Fibroblast of skin of left biceps (primary cell): Measurements from ENCODE around the gene PSME2.
A peak's percentile ranks its signal among the peaks of the same experiment; 100 is the strongest.

ENCODE experiments used
- DNase-seq, 2 experiments: peaks; one replicate each; pipeline ENCODE4 v3.0.0-alpha.2; 2013; ENCODE audit warnings: low read depth in 2 of 2

PSME2 gene

GRCh38 chr14:24151404-24152080, 5.1 kb upstream of the PSME2 start:
- no peak for DNase-seq

GRCh38 chr14:24150993-24151392, 4.6 kb upstream of the PSME2 start:
- no peak for DNase-seq

GRCh38 chr14:24150567-24150966, 4.2 kb upstream of the PSME2 start:
- DNase-seq, result no peak

- DNase-seq, result no peak
These were observed 3.7 kb upstream of the PSME2 start for GRCh38 chr14:24150061-24150460.

GRCh38 chr14:24149302-24149969, 3.0 kb upstream of the PSME2 start:
- DNase-seq, result no peak

GRCh38 chr14:24147761-24148428, 1.5 kb upstream of the PSME2 start:
- no peak for DNase-seq

- peak; percentile 91 to 93 for DNase-seq
These were observed 759 bp upstream of the PSME2 start, which contains the start of gene RNF31 for GRCh38 chr14:24146978-24147760. RNF31 (plus strand) TSS chr14:24147498; CDS start chr14:24147699, 201 bp downstream.

GRCh38 chr14:24145690-24146452, 539 bp downstream of the PSME2 start:
- DNase-seq, result no peak

GRCh38 chr14:24145219-24145618, 1.2 kb downstream of the PSME2 start:
- DNase-seq, result no peak

- no peak for DNase-seq
These were observed 2.0 kb downstream of the PSME2 start for GRCh38 chr14:24144451-24144850.

GRCh38 chr14:24143511-24143910, 2.9 kb downstream of the PSME2 start:
- no peak for DNase-seq

- peak; percentile 98 for DNase-seq
These were observed 5.1 kb downstream of the PSME2 start, which contains the start of gene EMC9 for GRCh38 chr14:24141097-24141880. EMC9 (minus strand) TSS chr14:24141591; CDS start chr14:24141304, 287 bp downstream.

GRCh38 chr14:24139272-24139934, 7.0 kb downstream of the PSME2 start:
- no peak for DNase-seq

- no peak for DNase-seq
These were observed 7.8 kb downstream of the PSME2 start for GRCh38 chr14:24138396-24139271.

- DNase-seq, result no peak
These were observed 8.6 kb downstream of the PSME2 start for GRCh38 chr14:24137529-24138395.

GRCh38 chr14:24136684-24137528, 9.5 kb downstream of the PSME2 start:
- DNase-seq, result no peak
